GM21786 (cell line): Measurements from ENCODE around the gene KIF3A.

Source experiments
- ATAC-seq: cut with Tn5 transposase; IDR thresholded peaks from one replicate; pipeline ENCODE4 v1.9.1; 2021; ENCODE audit not compliant: unreplicated experiment

Gene KIF3A

GRCh38 chr5:132646583-132647266 is 90.6 kb downstream of the KIF3A start:
- ATAC-seq, result no peak

- ATAC-seq, result no peak
Measured at GRCh38 chr5:132644177-132644576, 93.2 kb downstream of the KIF3A start.
